ENCODE measurements around the gene FGF19.

FGF19 gene

GRCh38 chr11:69667619-69668604, 35.9 kb downstream of the FGF19 start:
- Histone ChIP-seq H3K4me3 (IDR thresholded peaks at IDR 0.05; ENCODE audit: insufficient read depth, low read depth, low read length) (no peak overlapping the region), H4K20me1 (ENCODE audit: insufficient read depth) (no peaks in the 10 kb centered on the region), H3K27ac (no peak overlapping the region), H3K36me3 (ENCODE audit: insufficient read depth) (no peaks in the 10 kb centered on the region), H3K79me2 (ENCODE audit: insufficient read depth, low read depth) (0 out of 2 replicates have a peak, but pooled peaks cover 1% of the 10 kb centered on the region), H3K27me3 (ENCODE audit: insufficient read depth, low read depth) (no peaks in the 10 kb centered on the region), H3K4me2 (no peak overlapping the region), H3K9ac (no peak overlapping the region), H2AFZ (ENCODE audit: low read depth) (no peak overlapping the region), H3K4me1 (ENCODE audit: low read depth, poor library complexity, severe bottlenecking) (no peaks in the 10 kb centered on the region)
- TF ChIP-seq CTCF (conservative IDR thresholded peaks at IDR 0.05; ENCODE audit: low read depth, low read length): no peak

- no peak for TF ChIP-seq CTCF (conservative IDR thresholded peaks at IDR 0.05; ENCODE audit: low read depth, low read length)
Measured at GRCh38 chr11:69666752-69667536, 36.9 kb downstream of the FGF19 start.

GRCh38 chr11:69666261-69666660, 37.6 kb downstream of the FGF19 start:
- Histone ChIP-seq H3K9ac (no peak overlapping the region), H3K79me2 (ENCODE audit: insufficient read depth, low read depth) (no peaks in the 10 kb centered on the region), H3K36me3 (ENCODE audit: insufficient read depth) (no peaks in the 10 kb centered on the region), H4K20me1 (ENCODE audit: insufficient read depth) (no peaks in the 10 kb centered on the region), H3K4me1 (ENCODE audit: low read depth, poor library complexity, severe bottlenecking) (no peaks in the 10 kb centered on the region), H3K27me3 (ENCODE audit: insufficient read depth, low read depth) (no peaks in the 10 kb centered on the region), H3K4me3 (IDR thresholded peaks at IDR 0.05; ENCODE audit: insufficient read depth, low read depth, low read length) (no peak overlapping the region), H3K27ac (no peak overlapping the region), H3K4me2 (no peak overlapping the region), H2AFZ (ENCODE audit: low read depth) (no peak overlapping the region)
- TF ChIP-seq CTCF (conservative IDR thresholded peaks at IDR 0.05; ENCODE audit: low read depth, low read length): no peak

More at GRCh38 chr11:69666752-69667536, 36.9 kb downstream of the FGF19 start:
- no peak overlapping the region for H3K4me2 ChIP-seq
- no peaks in the 10 kb centered on the region for H3K4me1 ChIP-seq (ENCODE audit: low read depth, poor library complexity, severe bottlenecking)
- no peaks in the 10 kb centered on the region for H3K36me3 ChIP-seq (ENCODE audit: insufficient read depth)
- H2AFZ ChIP-seq (ENCODE audit: low read depth): no peak overlapping the region
- H3K9ac ChIP-seq: no peak overlapping the region
- no peaks in the 10 kb centered on the region for H4K20me1 ChIP-seq (ENCODE audit: insufficient read depth)
- H3K79me2 ChIP-seq (ENCODE audit: insufficient read depth, low read depth): no peaks in the 10 kb centered on the region
- H3K4me3 ChIP-seq (IDR thresholded peaks at IDR 0.05; ENCODE audit: insufficient read depth, low read depth, low read length): no peak overlapping the region
- H3K27ac ChIP-seq: no peak overlapping the region
- no peaks in the 10 kb centered on the region for H3K27me3 ChIP-seq (ENCODE audit: insufficient read depth, low read depth)

- H3K27ac ChIP-seq: no peak overlapping the region
- H3K27me3 ChIP-seq (ENCODE audit: insufficient read depth, low read depth): no peaks in the 10 kb centered on the region
- H3K9ac ChIP-seq: no peak overlapping the region
- no peak overlapping the region for H2AFZ ChIP-seq (ENCODE audit: low read depth)
- no peak overlapping the region for H3K4me3 ChIP-seq (IDR thresholded peaks at IDR 0.05; ENCODE audit: insufficient read depth, low read depth, low read length)
- no peaks in the 10 kb centered on the region for H3K36me3 ChIP-seq (ENCODE audit: insufficient read depth)
- TF ChIP-seq CTCF (conservative IDR thresholded peaks at IDR 0.05; ENCODE audit: low read depth, low read length): no peak
- H3K4me1 ChIP-seq (ENCODE audit: low read depth, poor library complexity, severe bottlenecking): no peaks in the 10 kb centered on the region
- no peaks in the 10 kb centered on the region for H3K79me2 ChIP-seq (ENCODE audit: insufficient read depth, low read depth)
- no peaks in the 10 kb centered on the region for H4K20me1 ChIP-seq (ENCODE audit: insufficient read depth)
- H3K4me2 ChIP-seq: no peak overlapping the region
Measured at GRCh38 chr11:69665669-69666068, 38.2 kb downstream of the FGF19 start.

All from KMS-11 (cell line).